Endothelial cell of umbilical vein (primary cell): Measurements from ENCODE around the gene FBXO44. TPM values are rescaled to one million over a fixed set of nuclear protein-coding genes. Genes with fewer than 3 reads are reported as not detected.

Source experiments
- BruUV-seq: library from RNA; stranded (reverse); fragments of 400-500 nt; replicated peaks from 2 replicates; lab custom pipeline; 2021; lab: Mats Ljungman, UMichigan
- CTCF ChIA-PET: fragments of 300-600, 350-600 bp; sonication (Branson Sonifier 250); formaldehyde crosslinking; loops from one replicate; lab custom pipeline; 2021; ENCODE audit warnings: antibody characterized with exemption, inconsistent platforms; lab: Charles Lee
- POLR2A ChIA-PET: fragments of 300-600, 350-600 bp; sonication (Branson Sonifier 250); formaldehyde crosslinking; loops from one replicate; lab custom pipeline; 2021; ENCODE audit warnings: antibody characterized with exemption, inconsistent platforms; lab: Charles Lee
- DNase-seq: peaks from one replicate; pipeline ENCODE4 v3.0.0-alpha.2; 2011; ENCODE audit warnings: low read depth, low spot score
- FAIRE-seq: peaks from 2 replicates; lab custom pipeline; 2011; peaks lifted over from hg19 to GRCh38; lab: Jason Lieb, UNC
- H2AFZ ChIP-seq: 2 replicates; pipeline ENCODE4 v1.6.0; 2012; ENCODE audit warnings: low read depth, low read length, control low read depth, inconsistent platforms
- H3K27ac ChIP-seq: 2 replicates; pipeline ENCODE4 v1.5.1; 2011; ENCODE audit warnings: low read depth, mild to moderate bottlenecking, control low read depth, low read length, moderate library complexity; ENCODE audit not compliant: insufficient read depth
- H3K27me3 ChIP-seq, 2 experiments: 2 replicates each; pipeline versions ENCODE4 v1.6.0 to v1.6.1; 2011; ENCODE audit warnings: low read length in 2 of 2, mixed read lengths in 1 of 2; ENCODE audit not compliant: control insufficient read depth in 2 of 2, insufficient read depth in 2 of 2
- H3K36me3 ChIP-seq, 2 experiments: 2 replicates in 1 of 2; 3 replicates in 1 of 2; pipeline ENCODE4 v1.5.1; 2011; ENCODE audit warnings: low read length in 2 of 2, mild to moderate bottlenecking in 1 of 2, moderate library complexity in 1 of 2; ENCODE audit not compliant: control insufficient read depth in 2 of 2, insufficient read depth in 2 of 2; ENCODE audit errors: extremely low read depth in 1 of 2
- H3K4me1 ChIP-seq: 3 replicates; pipeline ENCODE4 v1.5.1; 2011; ENCODE audit warnings: mild to moderate bottlenecking, low read length; ENCODE audit not compliant: control insufficient read depth, insufficient read depth; ENCODE audit errors: extremely low read depth
- H3K4me2 ChIP-seq: 2 replicates; pipeline ENCODE4 v1.6.1; 2011; ENCODE audit warnings: low read length, control low read depth, mixed read lengths; ENCODE audit not compliant: insufficient read depth
- H3K4me3 ChIP-seq, 3 experiments: fragments of 200-600 bp in 1 of 3; sonication (generic), shearing (Covaris generic) in 1 of 3; replicated peaks in 1 of 3; 2 replicates each; pipeline ENCODE4 v1.5.1; 2011 to 2016; ENCODE audit warnings: control low read depth in 3 of 3, low read length in 3 of 3, mild to moderate bottlenecking in 2 of 3, inconsistent platforms in 1 of 3, low read depth in 1 of 3, moderate library complexity in 1 of 3; ENCODE audit not compliant: insufficient read depth in 1 of 3
- H3K79me2 ChIP-seq: 2 replicates; pipeline ENCODE4 v1.6.0; 2012; ENCODE audit warnings: low read length, inconsistent platforms; ENCODE audit not compliant: control insufficient read depth, insufficient read depth
- H3K9ac ChIP-seq: replicated peaks from 2 replicates; pipeline ENCODE3; 2011; ENCODE audit warnings: low read length, control low read depth; ENCODE audit not compliant: insufficient read depth; ENCODE audit errors: extremely low read depth
- H3K9me1 ChIP-seq: replicated peaks from 3 replicates; pipeline ENCODE4 v1.6.0; 2011; ENCODE audit warnings: mild to moderate bottlenecking, low read length; ENCODE audit not compliant: control insufficient read depth, insufficient read depth; ENCODE audit errors: extremely low read depth
- H3K9me3 ChIP-seq: replicated peaks from 2 replicates; pipeline ENCODE4 v1.5.1; 2012; ENCODE audit warnings: low read length, inconsistent platforms; ENCODE audit not compliant: control insufficient read depth, insufficient read depth
- H4K20me1 ChIP-seq: replicated peaks from 2 replicates; pipeline ENCODE3; 2011; ENCODE audit warnings: mild to moderate bottlenecking, low read length; ENCODE audit not compliant: control insufficient read depth, insufficient read depth; ENCODE audit errors: extremely low read depth
- CTCF ChIP-seq, 2 donors: IDR thresholded peaks; 1 replicate in 1 of 2; 2 replicates in 1 of 2; pipeline ENCODE4 v1.5.1; 2011; ENCODE audit warnings: low read length in 2 of 2, mild to moderate bottlenecking in 2 of 2, moderate library complexity in 2 of 2, control low read depth in 1 of 2, inconsistent platforms in 1 of 2, low read depth in 1 of 2; ENCODE audit not compliant: insufficient read depth in 1 of 2; ENCODE audit errors: extremely low read depth in 1 of 2
- EZH2 ChIP-seq: IDR thresholded peaks from 2 replicates; pipeline ENCODE4 v1.6.1; 2012; ENCODE audit warnings: borderline replicate concordance, low read depth, mild to moderate bottlenecking, moderate library complexity, low read length, inconsistent platforms; ENCODE audit not compliant: severe bottlenecking
- FOS ChIP-seq: IDR thresholded peaks from 2 replicates; pipeline ENCODE4 v1.6.1; 2011; ENCODE audit warnings: mild to moderate bottlenecking, low read length, moderate library complexity, borderline replicate concordance; ENCODE audit not compliant: insufficient read depth
- GATA2 ChIP-seq: IDR thresholded peaks from 2 replicates; pipeline ENCODE4 v1.7.0; 2011; ENCODE audit warnings: low read depth, mild to moderate bottlenecking, moderate library complexity, mixed read lengths, low read length; ENCODE audit not compliant: insufficient read length, insufficient read depth
- JUN ChIP-seq: IDR thresholded peaks from 2 replicates; pipeline ENCODE4 v1.6.1; 2011; ENCODE audit warnings: borderline replicate concordance, low read depth; ENCODE audit not compliant: insufficient read length, insufficient read depth
- MAX ChIP-seq: IDR thresholded peaks from 2 replicates; pipeline ENCODE4 v1.6.1; 2011; ENCODE audit not compliant: insufficient read depth, insufficient read length
- MYC ChIP-seq: IDR thresholded peaks from one replicate; pipeline ENCODE4 v1.6.1; 2011; ENCODE audit warnings: mild to moderate bottlenecking, low read depth, low read length
- POLR2A ChIP-seq: IDR thresholded peaks from 2 replicates; pipeline ENCODE4 v1.6.1; 2012; ENCODE audit warnings: low read depth, mild to moderate bottlenecking, control low read depth, low read length
- POLR2AphosphoS5 ChIP-seq: IDR thresholded peaks from 2 replicates; pipeline ENCODE4 v1.6.1; 2012; ENCODE audit warnings: low read depth, mild to moderate bottlenecking, control low read depth, low read length, moderate library complexity; ENCODE audit not compliant: insufficient read depth
- dilution Hi-C: fragments of 300-500 bp; cut with MboI; formaldehyde crosslinking; loops from one replicate; pipeline ENCODE4 v1.15.0; 2019; ENCODE audit warnings: low sequenced_read_pairs; ENCODE audit not compliant: extremely low pct_ligation_motif_present
- intact Hi-C: fragments of 100-400 bp; cut with micrococcal nuclease; formaldehyde crosslinking; loops from one replicate; pipeline ENCODE4 v1.10.0; 2022
- polyA plus RNA-seq, 4 experiments: library from polyadenylated mRNA; depleted of rRNA in 3 of 4; stranded (reverse) in 3 of 4; unstranded in 1 of 4; fragments of >200 nt; gene quantifications; 2 replicates each; pipeline versions ENCODE4 v1.2.1 to v1.2.3, GENCODE V29; 2011 to 2012; ENCODE audit warnings: missing spikeins in 1 of 4
- total RNA-seq: library from RNA; stranded (reverse); gene quantifications from 2 replicates; pipeline ENCODE4 v1.2.3, GENCODE V29; 2021

The FBXO44 gene
- total and polyA plus RNA-seq, 2 donors (not counting 3 experiments of a cell fraction or from before 2014, with no cell fraction given), result 16.8 to 22.5 TPM

- no peak overlapping the region for H3K4me3 ChIP-seq
- H3K9me1 ChIP-seq, result no peaks in the 10 kb centered on the region
- no peak overlapping the region for H3K27ac ChIP-seq
- TF ChIP-seq JUN (no peak), POLR2AphosphoS5 (no peak), GATA2 (no peak), FOS (no peak), MAX (no peak), MYC (no peak), POLR2A (no peak), EZH2 (no peak), CTCF (IDR thresholded peaks at IDR 0.05; ENCODE audit: extremely low read depth in 1 of 2, insufficient read depth in 1 of 2, low read depth in 1 of 2, low read length in 2 of 2) (no peak)
- ChIA-PET POLR2A (no interaction called here), CTCF (interaction anchor here (1.3 to 6.0 kb wide), 7 partner anchors 12 to 670 kb away, joined by 3 to 39 read pairs (median 5); partner anchors contain the start of gene FBXO6)
- no peaks in the 10 kb centered on the region for H3K36me3 ChIP-seq
- FAIRE-seq (no peak), DNase-seq (no peak)
- no peaks in the 10 kb centered on the region for H3K79me2 ChIP-seq
- H3K9ac ChIP-seq, result no peak overlapping the region
- H3K9me3 ChIP-seq, result no peaks in the 10 kb centered on the region
- intact Hi-C loops (no loop called here), dilution Hi-C loops (no loop called here)
- peaks cover 4 to 16% of the 10 kb centered on the region in 2 experiments for H3K27me3 ChIP-seq
- H3K4me2 ChIP-seq, result no peak overlapping the region
- no peaks in the 10 kb centered on the region for H3K4me1 ChIP-seq
- BruUV-seq, result no TSS peak
- no peak overlapping the region for H2AFZ ChIP-seq
- no peaks in the 10 kb centered on the region for H4K20me1 ChIP-seq
Measured at GRCh38 chr1:11707621-11708276, 53.1 kb downstream of the FBXO44 start.
